Heart left ventricle (tissue), 16 donors: ENCODE measurements around the gene PTPDC1. TPM values are rescaled to one million over a fixed set of nuclear protein-coding genes. Genes with fewer than 3 reads are reported as not detected.

Source experiments
- ATAC-seq, 4 donors: fragments of 200-7000 bp; cut with Tn5 transposase; one replicate each; pipeline ENCODE4 v1.9.1; 2020 to 2022; ENCODE audit warnings: moderate library complexity in 4 of 4, mild to moderate bottlenecking in 3 of 4, moderate number of reproducible peaks in 1 of 4
- DNase-seq, 5 donors: peaks; one replicate each; pipeline ENCODE4 v3.0.0-alpha.2; 2020
- H3K27ac ChIP-seq, 12 donors: fragments of 200-600 bp; sonication (generic) in 4 of 12; one replicate each; pipeline versions ENCODE4 v1.5.0 to v1.8.0; 2016 to 2022; ENCODE audit warnings: mild to moderate bottlenecking in 2 of 12
- H3K27me3 ChIP-seq, 9 donors: fragments of 200-600 bp; sonication (generic) in 2 of 9; one replicate each; pipeline versions ENCODE4 v1.5.1 to v1.8.0; 2016 to 2022; ENCODE audit warnings: mild to moderate bottlenecking in 3 of 9
- H3K36me3 ChIP-seq, 9 donors: fragments of 200-600 bp; sonication (generic) in 2 of 9; one replicate each; pipeline versions ENCODE4 v1.5.0 to v1.8.0; 2018 to 2022; ENCODE audit warnings: mild to moderate bottlenecking in 2 of 9
- H3K4me1 ChIP-seq, 12 donors: fragments of 200-600 bp; sonication (generic) in 4 of 12; one replicate each; pipeline versions ENCODE4 v1.5.0 to v1.8.0; 2016 to 2022; ENCODE audit warnings: mild to moderate bottlenecking in 3 of 12
- H3K4me3 ChIP-seq, 12 donors: fragments of 200-600 bp; sonication (generic) in 4 of 12; one replicate each; pipeline versions ENCODE4 v1.5.0 to v1.8.0; 2017 to 2022; ENCODE audit warnings: mild to moderate bottlenecking in 9 of 12, moderate library complexity in 4 of 12
- H3K9me3 ChIP-seq, 12 donors: fragments of 200-600 bp; sonication (generic) in 4 of 12; one replicate each; pipeline versions ENCODE4 v1.5.0 to v1.8.0; 2016 to 2022; ENCODE audit warnings: mild to moderate bottlenecking in 1 of 12
- POLR2A ChIP-seq, 2 donors: fragments of 450-650 bp; IDR thresholded peaks; one replicate each; pipeline ENCODE4 v1.6.1; 2017; ENCODE audit warnings: antibody characterized with exemption in 2 of 2, mild to moderate bottlenecking in 2 of 2, moderate library complexity in 2 of 2
- WGBS, 4 donors: extraction: QIAGEN DNeasy Blood & Tissue Kit in 2 of 4; methylation state at CpG; one replicate each; pipeline versions ENCODE4 v1.1.5 to v1.1.7; 2013 to 2018; 5-methylcytosine and 5-hydroxymethylcytosine counted together
- intact Hi-C, 10 donors: fragments of 100-400 bp; cut with DNase I; formaldehyde crosslinking; loops; one replicate each; pipeline versions ENCODE4 v1.11.1 to v1.14.2; 2022
- polyA plus RNA-seq, 2 donors: library from polyadenylated mRNA; stranded (reverse); fragments of 200-250 nt; gene quantifications; one replicate each; pipeline ENCODE4 v1.2.3, GENCODE V29; 2013
- total RNA-seq, 9 donors: library from RNA; depleted of rRNA in 2 of 9; stranded (reverse); fragments of >200 nt in 2 of 9; fragmentation: NEBNext Ultra II Directional in 3 of 9; extraction: Animal tissue kit (Norgen Biotek cat#: 25700) in 3 of 9; gene quantifications; one replicate each; pipeline versions ENCODE4 v1.1.0 to v1.2.4, GENCODE V29; 2016 to 2023
- TF ChIP-seq, protein P1 (sequence below), 12 donors: fragments of 200-600 bp; sonication (generic) in 4 of 12; IDR thresholded peaks; one replicate each; pipeline versions ENCODE4 v1.5.0 to v1.8.0; 2018 to 2022; ENCODE audit warnings: antibody characterized with exemption in 12 of 12, mild to moderate bottlenecking in 5 of 12
- donor health status: ischemic (EF 13 %, LVEDD 7.1; RV severe dilation, severe dysfunction).
- donor health status: healthy with polysubstance abuse.
- donor health status: DM: no; HTN: yes; CAD: no.
- donor health status: DM: no; HTN: no; CAD: no.
- donor health status: ischemic (EF 25% LVEDD 6.9; RV normal size, moderate dysfunction).
- donor health status: ischemic (EF 25% LVEDD 5.7; RV mildly dilated, moderate dysfunction).
- donor health status: healthy.
- donor health status: DM: yes; HTN: yes; CAD: no.
- donor health status: ischemic (EF 35%, LVEDD 5.7; RV mildly dilated, moderate dysfunction).
- donor health status: nonischemic (EF 11% LVEDD 7.7; RV severe dilation, severe dysfunction).
- donor health status: DM: yes; HTN: yes; CAD: no.
- donor health status: PGD.
- donor health status: ischemic (EF 29% LVEDD 5.4; RV normal size, mild dysfunction).
- donor health status: nonischemic (EF 23%, LVEDD 6.1; RV moderate dilation, normal function).

The PTPDC1 gene
- total and polyA plus RNA-seq, 11 donors, result 6.0 to 12.3 (median 7.9) TPM

- Histone ChIP-seq H3K27me3 (no peaks in the 10 kb centered on the region), H3K4me3 (no peak overlapping the region), H3K9me3 (no peaks in the 10 kb centered on the region), H3K27ac (no peak overlapping the region), H3K36me3 (peaks cover 0 to 64% (median 27%) of the 10 kb centered on the region in 9 donors), H3K4me1 (no peaks in the 10 kb centered on the region)
- 88 to 92% (median 90%) methylated on average over 4 to 6 of the region's 6 CpGs for WGBS, 4 donors
- ATAC-seq (peak in 2 of 4 donors; percentile 34 to 73), DNase-seq (peak in 1 of 5 donors; percentile 50)
- TF ChIP-seq POLR2A (IDR thresholded peaks at IDR 0.05), result no peak
- TF ChIP-seq, protein P1, sequence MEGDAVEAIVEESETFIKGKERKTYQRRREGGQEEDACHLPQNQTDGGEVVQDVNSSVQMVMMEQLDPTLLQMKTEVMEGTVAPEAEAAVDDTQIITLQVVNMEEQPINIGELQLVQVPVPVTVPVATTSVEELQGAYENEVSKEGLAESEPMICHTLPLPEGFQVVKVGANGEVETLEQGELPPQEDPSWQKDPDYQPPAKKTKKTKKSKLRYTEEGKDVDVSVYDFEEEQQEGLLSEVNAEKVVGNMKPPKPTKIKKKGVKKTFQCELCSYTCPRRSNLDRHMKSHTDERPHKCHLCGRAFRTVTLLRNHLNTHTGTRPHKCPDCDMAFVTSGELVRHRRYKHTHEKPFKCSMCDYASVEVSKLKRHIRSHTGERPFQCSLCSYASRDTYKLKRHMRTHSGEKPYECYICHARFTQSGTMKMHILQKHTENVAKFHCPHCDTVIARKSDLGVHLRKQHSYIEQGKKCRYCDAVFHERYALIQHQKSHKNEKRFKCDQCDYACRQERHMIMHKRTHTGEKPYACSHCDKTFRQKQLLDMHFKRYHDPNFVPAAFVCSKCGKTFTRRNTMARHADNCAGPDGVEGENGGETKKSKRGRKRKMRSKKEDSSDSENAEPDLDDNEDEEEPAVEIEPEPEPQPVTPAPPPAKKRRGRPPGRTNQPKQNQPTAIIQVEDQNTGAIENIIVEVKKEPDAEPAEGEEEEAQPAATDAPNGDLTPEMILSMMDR (IDR thresholded peaks at IDR 0.05), result no peak
- intact Hi-C loops, result loop anchor here in 1 of 10 donors (5.0 kb wide), 1 partner anchor 34 kb away; no protein-coding TSS in a partner anchor
These were observed 13.6 kb downstream of the PTPDC1 start for GRCh38 chr9:94097788-94098414.

DNA sequence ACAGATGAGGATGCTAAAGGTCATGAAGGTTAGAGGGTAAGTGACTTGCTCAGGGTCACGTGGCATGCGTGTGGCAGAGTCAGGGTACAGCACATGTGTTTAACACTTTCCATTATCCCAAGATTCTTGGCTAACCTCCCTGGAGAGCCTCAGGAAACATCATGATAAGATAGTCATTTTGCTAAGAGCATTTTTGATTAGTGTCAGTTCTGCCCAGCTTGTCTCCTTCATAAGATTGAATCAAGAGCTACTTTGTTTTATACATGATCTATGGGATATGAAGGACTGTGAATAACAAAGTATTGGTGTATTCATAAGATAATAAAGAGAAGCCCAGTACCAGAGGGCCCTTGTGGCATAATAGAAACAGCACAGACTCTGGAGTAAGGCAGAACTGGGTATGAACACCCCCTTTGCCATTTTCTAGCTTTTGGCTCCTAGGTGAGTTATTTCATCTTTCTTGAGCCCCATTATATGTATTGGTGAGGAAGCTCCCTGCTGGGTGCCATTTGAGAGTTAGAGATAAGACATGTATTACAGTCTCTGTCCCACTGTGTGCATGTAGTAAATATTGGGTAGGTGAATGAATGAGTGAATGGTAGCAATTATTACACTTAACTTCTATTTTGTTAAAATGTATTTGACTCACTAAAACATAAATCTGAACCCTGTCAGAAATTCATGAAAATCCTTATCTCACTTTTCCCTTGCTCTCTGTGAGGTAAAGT, 16.1 kb downstream of the PTPDC1 start:
- Histone ChIP-seq H3K4me3 (no peak overlapping the region), H3K27me3 (no peaks in the 10 kb centered on the region), H3K36me3 (peaks cover 0 to 77% (median 24%) of the 10 kb centered on the region in 9 donors), H3K9me3 (no peaks in the 10 kb centered on the region), H3K4me1 (no peaks in the 10 kb centered on the region), H3K27ac (no peak overlapping the region)
- DNase-seq (no peak), ATAC-seq (no peak)
- TF ChIP-seq POLR2A (IDR thresholded peaks at IDR 0.05), result no peak
- 92 to 96% (median 93%) methylated on average over 2 of the region's 2 CpGs for WGBS, 4 donors
- intact Hi-C loops, result no loop called here

DNA sequence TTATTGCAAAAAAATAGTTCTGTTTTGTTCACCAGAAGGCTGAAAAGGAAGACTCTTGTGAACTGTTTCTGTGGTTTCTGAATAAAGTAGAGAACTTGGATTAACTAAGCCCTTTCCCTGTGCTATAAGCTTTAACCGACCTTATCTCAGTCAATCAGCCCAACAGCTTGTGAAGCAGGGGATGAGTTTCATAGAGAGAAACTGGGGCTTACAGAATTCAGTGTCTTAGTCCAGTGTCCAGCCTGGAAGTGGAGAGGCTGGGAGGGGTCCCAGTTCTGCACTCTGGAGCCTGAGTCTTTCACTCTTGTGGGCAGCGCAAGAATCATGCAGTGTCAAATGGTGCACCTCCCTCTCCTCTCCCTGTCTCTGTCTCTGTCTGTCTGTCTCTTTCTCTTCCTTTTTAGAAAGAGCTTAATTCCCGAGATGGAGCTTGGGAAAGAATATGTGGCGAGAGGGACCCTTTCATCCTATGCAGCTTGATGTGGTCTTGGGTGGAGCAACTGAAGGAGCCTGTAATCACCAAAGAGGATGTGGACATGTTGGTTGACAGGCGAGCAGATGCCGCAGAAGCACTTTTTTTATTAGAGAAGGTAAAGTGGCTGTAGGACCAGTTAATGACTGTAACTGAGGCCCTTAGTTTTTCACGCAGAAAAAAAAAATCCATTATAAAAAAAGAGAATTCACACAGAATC, 17.0 kb downstream of the PTPDC1 start:
- 86 to 95% (median 92%) methylated on average over 7 of the region's 7 CpGs for WGBS, 4 donors
- no peaks in the 10 kb centered on the region for H3K27me3 ChIP-seq
- H3K36me3 ChIP-seq, result peaks cover 0 to 71% (median 17%) of the 10 kb centered on the region in 9 donors
- H3K27ac ChIP-seq, result no peak overlapping the region
- no peak overlapping the region for H3K4me3 ChIP-seq
- ATAC-seq (no peak), DNase-seq (no peak)
- no peaks in the 10 kb centered on the region for H3K9me3 ChIP-seq
- TF ChIP-seq, protein P1 (IDR thresholded peaks at IDR 0.05), result no peak
- no peak for TF ChIP-seq POLR2A (IDR thresholded peaks at IDR 0.05)
- intact Hi-C loops, result no loop called here
- H3K4me1 ChIP-seq, result no peaks in the 10 kb centered on the region

DNA sequence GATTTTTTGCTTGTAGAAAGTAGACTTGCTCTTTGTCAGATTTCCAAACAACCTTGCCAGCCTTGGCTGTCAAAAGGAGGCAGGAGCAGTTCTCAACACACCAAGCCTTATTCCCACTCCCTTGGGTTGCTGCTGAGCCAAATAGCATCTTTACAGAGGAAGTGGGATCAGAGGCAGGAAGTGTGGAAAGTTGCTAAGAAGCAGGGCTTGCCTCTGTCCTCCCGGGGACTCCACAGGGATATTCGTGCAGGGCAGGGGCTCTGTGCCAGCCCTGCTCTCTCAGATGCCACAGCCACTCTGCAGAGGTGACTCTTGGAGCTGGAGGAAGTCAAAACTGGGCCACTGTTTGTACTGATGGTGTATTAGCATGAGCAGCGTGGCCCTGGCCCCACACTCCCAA, 24.3 kb downstream of the PTPDC1 start:
- TF ChIP-seq, protein P1 (IDR thresholded peaks at IDR 0.05), result no peak
- no peak for TF ChIP-seq POLR2A (IDR thresholded peaks at IDR 0.05)
- peaks cover 0 to 20% (median 3%) of the 10 kb centered on the region in 9 donors for H3K36me3 ChIP-seq
- ATAC-seq (peak; percentile 76 to 92 (median 82)), DNase-seq (peak in 4 of 5 donors; percentile 30 to 72 (median 47))
- WGBS, 4 donors, result 20 to 27% (median 20%) methylated on average over 1 to 3 of the region's 3 CpGs
- H3K9me3 ChIP-seq, result no peaks in the 10 kb centered on the region
- peak overlapping the region in 4 of 12 donors; percentile 9 to 39 (median 21) for H3K27ac ChIP-seq
- no peak overlapping the region for H3K4me3 ChIP-seq
- no peaks in the 10 kb centered on the region for H3K27me3 ChIP-seq
- H3K4me1 ChIP-seq, result peaks cover 0 to 16% (median 7%) of the 10 kb centered on the region in 12 donors
- intact Hi-C loops, result no loop called here
